A549 (cell line): ENCODE results near the gene SLC16A9. TPM values are rescaled to one million over a fixed set of nuclear protein-coding genes. Genes with fewer than 3 reads are reported as not detected.

Experiments used
- ATAC-seq, 2 experiments: fragments of 200-7000 bp in 1 of 2; fragments of >200 bp in 1 of 2; cut with Nextera tagmentation in 1 of 2; cut with Tn5 transposase in 1 of 2; 3 replicates each; pipeline versions ENCODE4 v1.8.0 to v1.9.1; 2018 to 2020; ENCODE audit warnings: mild to moderate bottlenecking in 1 of 2, moderate library complexity in 1 of 2
- CTCF ChIA-PET: fragments of 300-600 bp; sonication (Branson Sonifier 250); formaldehyde crosslinking; extraction: SDS; loops from one replicate; lab custom pipeline; 2021; ENCODE audit warnings: antibody characterized with exemption, inconsistent platforms; lab: Yijun Ruan, JAX
- POLR2A ChIA-PET: fragments of 350-600 bp; formaldehyde crosslinking; extraction: SDS; loops from one replicate; lab custom pipeline; 2021; ENCODE audit warnings: antibody characterized with exemption, inconsistent platforms; lab: Yijun Ruan, JAX
- DNase-seq, 2 experiments: peaks; one replicate each; pipeline versions ENCODE4 v3.0.0 to v3.0.0-alpha.2; 2011 to 2016; ENCODE audit warnings: low read depth in 1 of 2, low spot score in 1 of 2
- FAIRE-seq: peaks from 2 replicates; lab custom pipeline; 2011; peaks lifted over from hg19 to GRCh38; lab: Jason Lieb, UNC
- H3K27ac ChIP-seq, 2 experiments: fragments of >200 bp; sonication (Bioruptor Twin); formaldehyde crosslinking; 3 replicates each; pipeline ENCODE4 v1.5.1; 2016 to 2017
- H3K4me1 ChIP-seq: fragments of >200 bp; sonication (Bioruptor Twin); formaldehyde crosslinking; 3 replicates; pipeline ENCODE4 v1.6.1; 2016
- H3K4me2 ChIP-seq: fragments of >200 bp; sonication (Bioruptor Twin); formaldehyde crosslinking; 3 replicates; pipeline ENCODE4 v1.6.1; 2016
- H3K4me3 ChIP-seq: fragments of >200 bp; sonication (Bioruptor Twin); formaldehyde crosslinking; 3 replicates; pipeline ENCODE4 v1.5.1; 2016
- H3K9me3 ChIP-seq: fragments of >200 bp; sonication (Bioruptor Twin); formaldehyde crosslinking; 3 replicates; pipeline ENCODE4 v1.6.1; 2016
- BCL3 ChIP-seq: fragments of >200 bp; sonication (Bioruptor Twin); formaldehyde crosslinking; IDR thresholded peaks from 3 replicates; pipeline ENCODE4 v1.6.1; 2016
- BHLHE40 ChIP-seq: IDR thresholded peaks from 2 replicates; pipeline ENCODE4 v1.6.1; 2012; ENCODE audit warnings: low read depth, low read length, inconsistent platforms
- CBX8 ChIP-seq: fragments of 200-600 bp; sonication (generic); IDR thresholded peaks from 2 replicates; pipeline ENCODE4 v1.6.1; 2016
- E2F6 ChIP-seq: IDR thresholded peaks from 2 replicates; pipeline ENCODE4 v1.6.1; 2012; ENCODE audit warnings: low read depth, borderline replicate concordance
- EHMT2 ChIP-seq: fragments of 200-600 bp; sonication (generic); IDR thresholded peaks from 2 replicates; pipeline ENCODE4 v1.6.1; 2016; ENCODE audit warnings: antibody characterized with exemption, low read depth, mild to moderate bottlenecking, moderate library complexity
- ESRRA ChIP-seq: fragments of 150-350 bp; IDR thresholded peaks from 2 replicates; pipeline ENCODE4 v1.6.1; 2014; ENCODE audit warnings: mild to moderate bottlenecking, low read length, borderline replicate concordance
- HES2 ChIP-seq: fragments of >200 bp; sonication (Bioruptor Twin); formaldehyde crosslinking; IDR thresholded peaks from 2 replicates; pipeline ENCODE4 v1.6.1; 2016
- HMGXB4 ChIP-seq: fragments of 250-450 bp; sonication (Bioruptor Pico); IDR thresholded peaks from 2 replicates; pipeline ENCODE4 v1.5.0; 2021; ENCODE audit warnings: mild to moderate bottlenecking, moderate library complexity, borderline replicate concordance
- HOXA7 ChIP-seq: fragments of 250-450 bp; sonication (Bioruptor Pico); IDR thresholded peaks from 2 replicates; pipeline ENCODE4 v1.5.0; 2020; ENCODE audit warnings: mild to moderate bottlenecking, moderate library complexity
- HOXB13 ChIP-seq: fragments of 250-450 bp; sonication (Bioruptor Pico); IDR thresholded peaks from 2 replicates; pipeline ENCODE4 v1.5.0; 2020; ENCODE audit warnings: low read depth, mild to moderate bottlenecking, moderate library complexity
- HOXB5 ChIP-seq: fragments of 250-450 bp; sonication (Bioruptor Pico); IDR thresholded peaks from 2 replicates; pipeline ENCODE4 v1.5.0; 2020; ENCODE audit warnings: mild to moderate bottlenecking, moderate library complexity
- JUN ChIP-seq, 2 experiments: fragments of >200 bp; sonication (Bioruptor Twin); formaldehyde crosslinking; IDR thresholded peaks; 2 replicates in 1 of 2; 3 replicates in 1 of 2; pipeline ENCODE4 v1.6.1; 2016 to 2017
- JUNB ChIP-seq: fragments of >200 bp; sonication (Bioruptor Twin); formaldehyde crosslinking; IDR thresholded peaks from 2 replicates; pipeline ENCODE4 v1.6.1; 2016
- KDM5A ChIP-seq: fragments of 200-600 bp; sonication (generic); IDR thresholded peaks from 2 replicates; pipeline ENCODE4 v1.6.1; 2016; ENCODE audit warnings: antibody characterized with exemption, mild to moderate bottlenecking
- POLR2AphosphoS2 ChIP-seq: conservative IDR thresholded peaks from 2 replicates; pipeline ENCODE4 v1.6.1; 2012; ENCODE audit warnings: low read length, improper control_type of control experiment, inconsistent platforms
- RFX5 ChIP-seq: fragments of 450-650 bp; IDR thresholded peaks from 2 replicates; pipeline ENCODE4 v1.7.1; 2014; ENCODE audit warnings: antibody characterized with exemption, mild to moderate bottlenecking, moderate library complexity
- RNF2 ChIP-seq: fragments of 200-600 bp; sonication (generic); IDR thresholded peaks from 2 replicates; pipeline ENCODE4 v1.6.1; 2016; ENCODE audit warnings: low read depth, mild to moderate bottlenecking, antibody characterized with exemption, moderate library complexity, borderline replicate concordance
- ZC3H11A ChIP-seq: fragments of 450-650 bp; IDR thresholded peaks from 2 replicates; pipeline ENCODE4 v1.6.1; 2014; ENCODE audit warnings: antibody characterized with exemption, mild to moderate bottlenecking
- WGBS: methylation state at CpG from one replicate; pipeline ENCODE4 v1.1.6; 2017; ENCODE audit errors: missing lambda C conversion rate; 5-methylcytosine and 5-hydroxymethylcytosine counted together
- polyA plus RNA-seq, 4 experiments: library from polyadenylated mRNA; depleted of rRNA in 3 of 4; stranded (reverse); fragments of >200 nt; fragmentation: RNase III in 1 of 4; extraction: RNeasy Plus Mini Kit Qiagen cat#74134 plus additional on column Dnase treatment in 1 of 4; gene quantifications; 2 replicates in 3 of 4; 3 replicates in 1 of 4; pipeline ENCODE4 v1.2.3, GENCODE V29; 2011 to 2017
- TF ChIP-seq, protein P1 (sequence below): fragments of 150-350 bp; IDR thresholded peaks from 2 replicates; pipeline ENCODE4 v1.6.1; 2014; ENCODE audit warnings: low read depth, mild to moderate bottlenecking, low read length
- TF ChIP-seq, protein P2 (sequence below): fragments of 250-450 bp; sonication (Bioruptor Pico); IDR thresholded peaks from 2 replicates; pipeline ENCODE4 v1.5.0; 2020; ENCODE audit warnings: low read depth, mild to moderate bottlenecking, moderate library complexity
- TF ChIP-seq, protein P3 (sequence below): fragments of 200-600 bp; sonication (generic); IDR thresholded peaks from 2 replicates; pipeline ENCODE4 v1.6.1; 2016; ENCODE audit warnings: antibody characterized with exemption, mild to moderate bottlenecking, moderate library complexity
- TF ChIP-seq, protein P4 (sequence below): fragments of 450-650 bp; IDR thresholded peaks from 2 replicates; pipeline ENCODE4 v1.6.1; 2014; ENCODE audit warnings: antibody characterized with exemption

The SLC16A9 gene
- polyA plus RNA-seq, 2 of the 4 experiments (the other 2 are of a cell fraction): 0.04 to 0.49 TPM

DNA sequence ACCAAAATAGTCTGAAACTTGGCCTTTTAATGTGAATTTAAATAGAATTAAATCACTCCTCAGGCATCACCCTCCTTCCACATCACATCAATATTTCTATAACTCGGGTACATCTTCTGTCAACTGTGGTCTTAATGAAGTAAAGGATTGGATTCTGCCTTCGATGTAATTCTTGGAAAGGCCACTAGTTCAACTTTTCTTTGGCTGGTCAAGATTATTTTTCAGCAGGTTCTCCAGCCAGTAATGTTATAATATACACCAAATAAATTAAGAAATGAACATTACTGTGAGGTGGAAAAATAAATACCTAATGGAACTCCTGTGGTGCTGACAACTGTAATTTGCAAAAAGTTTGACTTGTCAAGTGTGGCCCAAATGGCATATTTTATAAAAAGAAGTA is 9.7 kb upstream of the SLC16A9 start:
- CTCF ChIA-PET: no interaction called here
- no peak for FAIRE-seq

GRCh38 chr10:59718257-59718656 is 8.6 kb upstream of the SLC16A9 start:
- no peak for ATAC-seq
- POLR2A ChIA-PET: no interaction called here
- Histone ChIP-seq H3K27ac (no peak overlapping the region), H3K9me3 (peaks cover 6% of the 10 kb centered on the region), H3K4me2 (no peak overlapping the region), H3K4me1 (no peaks in the 10 kb centered on the region), H3K4me3 (no peak overlapping the region)
- no peak for DNase-seq
- FAIRE-seq: no peak
- TF ChIP-seq E2F6 (no peak), CBX8 (no peak), BHLHE40 (no peak), RFX5 (no peak), ZC3H11A (no peak)
- CTCF ChIA-PET: interaction anchor here (0.8 to 0.9 kb wide), 2 partner anchors 8 to 16 kb away, joined by 3 read pairs; no protein-coding TSS in a partner anchor
- WGBS: 0% methylated on average over 2 of the region's 2 CpGs

More for the DNA sequence above, 9.7 kb upstream of the SLC16A9 start:
- POLR2A ChIA-PET: no interaction called here
- Histone ChIP-seq H3K4me1 (no peaks in the 10 kb centered on the region), H3K27ac (no peak overlapping the region), H3K4me3 (no peak overlapping the region), H3K9me3 (peaks cover 6% of the 10 kb centered on the region), H3K4me2 (no peak overlapping the region)
- WGBS: 3% methylated on average over 2 of the region's 2 CpGs
- no peak for TF ChIP-seq JUNB
- no peak for TF ChIP-seq HOXA7 (CRISPR knock-in tag)
- TF ChIP-seq, protein P1, sequence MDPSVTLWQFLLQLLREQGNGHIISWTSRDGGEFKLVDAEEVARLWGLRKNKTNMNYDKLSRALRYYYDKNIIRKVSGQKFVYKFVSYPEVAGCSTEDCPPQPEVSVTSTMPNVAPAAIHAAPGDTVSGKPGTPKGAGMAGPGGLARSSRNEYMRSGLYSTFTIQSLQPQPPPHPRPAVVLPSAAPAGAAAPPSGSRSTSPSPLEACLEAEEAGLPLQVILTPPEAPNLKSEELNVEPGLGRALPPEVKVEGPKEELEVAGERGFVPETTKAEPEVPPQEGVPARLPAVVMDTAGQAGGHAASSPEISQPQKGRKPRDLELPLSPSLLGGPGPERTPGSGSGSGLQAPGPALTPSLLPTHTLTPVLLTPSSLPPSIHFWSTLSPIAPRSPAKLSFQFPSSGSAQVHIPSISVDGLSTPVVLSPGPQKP: no peak
- TF ChIP-seq, protein P2, sequence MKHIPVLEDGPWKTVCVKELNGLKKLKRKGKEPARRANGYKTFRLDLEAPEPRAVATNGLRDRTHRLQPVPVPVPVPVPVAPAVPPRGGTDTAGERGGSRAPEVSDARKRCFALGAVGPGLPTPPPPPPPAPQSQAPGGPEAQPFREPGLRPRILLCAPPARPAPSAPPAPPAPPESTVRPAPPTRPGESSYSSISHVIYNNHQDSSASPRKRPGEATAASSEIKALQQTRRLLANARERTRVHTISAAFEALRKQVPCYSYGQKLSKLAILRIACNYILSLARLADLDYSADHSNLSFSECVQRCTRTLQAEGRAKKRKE: no peak
- no peak for TF ChIP-seq HMGXB4 (CRISPR knock-in tag)
- no peak for TF ChIP-seq BCL3
- TF ChIP-seq JUN (IDR thresholded peaks at IDR 0.05): no peak
- no peak for TF ChIP-seq HES2
- TF ChIP-seq ZC3H11A: no peak
- no peak for TF ChIP-seq RNF2
- DNase-seq (no peak), ATAC-seq (no peak)

DNA sequence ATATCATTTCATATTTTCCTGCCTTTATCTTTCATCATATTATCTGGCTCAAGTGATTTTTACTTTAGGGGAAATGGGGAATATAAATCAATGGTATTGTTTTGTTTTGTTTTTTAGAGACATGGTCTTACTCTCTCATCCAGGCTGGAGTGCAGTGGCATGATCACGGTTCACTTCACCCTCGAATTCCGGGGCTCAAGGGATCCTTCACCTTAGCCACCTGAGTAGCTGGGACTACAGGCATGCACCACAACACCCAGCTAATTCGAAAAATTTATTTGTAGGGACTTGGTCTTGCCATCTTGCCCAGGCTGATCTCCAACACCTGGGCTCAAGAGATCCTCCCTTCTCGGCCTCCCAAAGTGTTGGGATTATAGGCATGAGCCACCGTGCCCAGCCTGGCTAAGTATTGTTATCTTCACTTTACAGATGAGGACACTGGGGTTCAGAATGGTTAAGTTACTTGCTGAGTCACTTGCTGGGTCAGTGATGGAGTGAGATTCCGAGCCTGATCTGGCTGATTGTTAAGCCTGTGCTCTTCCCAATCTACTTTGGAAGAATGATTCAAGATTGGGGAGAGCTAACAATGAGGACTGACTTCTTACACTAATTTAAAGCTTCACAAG is 3.7 kb upstream of the SLC16A9 start:
- FAIRE-seq: no peak
- ChIA-PET POLR2A (no interaction called here), CTCF (interaction anchor here (1.9 kb wide), 1 partner anchor 117 kb away, joined by 5 read pairs; no protein-coding TSS in a partner anchor)
- Histone ChIP-seq H3K4me3 (no peak overlapping the region), H3K4me1 (peaks cover 7% of the 10 kb centered on the region; the same call in 2 of the 3 replicates), H3K4me2 (no peak overlapping the region), H3K27ac (no peak overlapping the region), H3K9me3 (no peaks in the 10 kb centered on the region)
- 15% methylated on average over 7 of the region's 7 CpGs for WGBS
- no peak for DNase-seq
- ATAC-seq: no peak
- no peak for TF ChIP-seq ESRRA
- TF ChIP-seq, protein P3, sequence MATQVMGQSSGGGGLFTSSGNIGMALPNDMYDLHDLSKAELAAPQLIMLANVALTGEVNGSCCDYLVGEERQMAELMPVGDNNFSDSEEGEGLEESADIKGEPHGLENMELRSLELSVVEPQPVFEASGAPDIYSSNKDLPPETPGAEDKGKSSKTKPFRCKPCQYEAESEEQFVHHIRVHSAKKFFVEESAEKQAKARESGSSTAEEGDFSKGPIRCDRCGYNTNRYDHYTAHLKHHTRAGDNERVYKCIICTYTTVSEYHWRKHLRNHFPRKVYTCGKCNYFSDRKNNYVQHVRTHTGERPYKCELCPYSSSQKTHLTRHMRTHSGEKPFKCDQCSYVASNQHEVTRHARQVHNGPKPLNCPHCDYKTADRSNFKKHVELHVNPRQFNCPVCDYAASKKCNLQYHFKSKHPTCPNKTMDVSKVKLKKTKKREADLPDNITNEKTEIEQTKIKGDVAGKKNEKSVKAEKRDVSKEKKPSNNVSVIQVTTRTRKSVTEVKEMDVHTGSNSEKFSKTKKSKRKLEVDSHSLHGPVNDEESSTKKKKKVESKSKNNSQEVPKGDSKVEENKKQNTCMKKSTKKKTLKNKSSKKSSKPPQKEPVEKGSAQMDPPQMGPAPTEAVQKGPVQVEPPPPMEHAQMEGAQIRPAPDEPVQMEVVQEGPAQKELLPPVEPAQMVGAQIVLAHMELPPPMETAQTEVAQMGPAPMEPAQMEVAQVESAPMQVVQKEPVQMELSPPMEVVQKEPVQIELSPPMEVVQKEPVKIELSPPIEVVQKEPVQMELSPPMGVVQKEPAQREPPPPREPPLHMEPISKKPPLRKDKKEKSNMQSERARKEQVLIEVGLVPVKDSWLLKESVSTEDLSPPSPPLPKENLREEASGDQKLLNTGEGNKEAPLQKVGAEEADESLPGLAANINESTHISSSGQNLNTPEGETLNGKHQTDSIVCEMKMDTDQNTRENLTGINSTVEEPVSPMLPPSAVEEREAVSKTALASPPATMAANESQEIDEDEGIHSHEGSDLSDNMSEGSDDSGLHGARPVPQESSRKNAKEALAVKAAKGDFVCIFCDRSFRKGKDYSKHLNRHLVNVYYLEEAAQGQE: no peak
- TF ChIP-seq, protein P4, sequence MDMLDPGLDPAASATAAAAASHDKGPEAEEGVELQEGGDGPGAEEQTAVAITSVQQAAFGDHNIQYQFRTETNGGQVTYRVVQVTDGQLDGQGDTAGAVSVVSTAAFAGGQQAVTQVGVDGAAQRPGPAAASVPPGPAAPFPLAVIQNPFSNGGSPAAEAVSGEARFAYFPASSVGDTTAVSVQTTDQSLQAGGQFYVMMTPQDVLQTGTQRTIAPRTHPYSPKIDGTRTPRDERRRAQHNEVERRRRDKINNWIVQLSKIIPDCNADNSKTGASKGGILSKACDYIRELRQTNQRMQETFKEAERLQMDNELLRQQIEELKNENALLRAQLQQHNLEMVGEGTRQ: no peak
- no peak for TF ChIP-seq ZC3H11A
- no peak for TF ChIP-seq HOXB5 (CRISPR knock-in tag)
- no peak for TF ChIP-seq HOXB13 (CRISPR knock-in tag)
- no peak for TF ChIP-seq EHMT2
- no peak for TF ChIP-seq POLR2AphosphoS2
- TF ChIP-seq KDM5A: no peak
- TF ChIP-seq JUNB: no peak
